Daoy (cell line): ENCODE data around the gene GALNT10. TPM values are rescaled to one million over a fixed set of nuclear protein-coding genes. Genes with fewer than 3 reads are reported as not detected.

Experiments used
- DNase-seq: peaks from one replicate; pipeline ENCODE4 v3.0.0-alpha.2; 2015; ENCODE audit warnings: low read depth
- total RNA-seq: library from RNA; depleted of rRNA; stranded (reverse); fragments of >200 nt; shearing (Covaris generic); gene quantifications from 2 replicates; pipeline ENCODE4 v1.2.3, GENCODE V29; 2014

GALNT10 gene
- total RNA-seq, 1 experiment from 2014 or later, result 44.7 TPM

DNA sequence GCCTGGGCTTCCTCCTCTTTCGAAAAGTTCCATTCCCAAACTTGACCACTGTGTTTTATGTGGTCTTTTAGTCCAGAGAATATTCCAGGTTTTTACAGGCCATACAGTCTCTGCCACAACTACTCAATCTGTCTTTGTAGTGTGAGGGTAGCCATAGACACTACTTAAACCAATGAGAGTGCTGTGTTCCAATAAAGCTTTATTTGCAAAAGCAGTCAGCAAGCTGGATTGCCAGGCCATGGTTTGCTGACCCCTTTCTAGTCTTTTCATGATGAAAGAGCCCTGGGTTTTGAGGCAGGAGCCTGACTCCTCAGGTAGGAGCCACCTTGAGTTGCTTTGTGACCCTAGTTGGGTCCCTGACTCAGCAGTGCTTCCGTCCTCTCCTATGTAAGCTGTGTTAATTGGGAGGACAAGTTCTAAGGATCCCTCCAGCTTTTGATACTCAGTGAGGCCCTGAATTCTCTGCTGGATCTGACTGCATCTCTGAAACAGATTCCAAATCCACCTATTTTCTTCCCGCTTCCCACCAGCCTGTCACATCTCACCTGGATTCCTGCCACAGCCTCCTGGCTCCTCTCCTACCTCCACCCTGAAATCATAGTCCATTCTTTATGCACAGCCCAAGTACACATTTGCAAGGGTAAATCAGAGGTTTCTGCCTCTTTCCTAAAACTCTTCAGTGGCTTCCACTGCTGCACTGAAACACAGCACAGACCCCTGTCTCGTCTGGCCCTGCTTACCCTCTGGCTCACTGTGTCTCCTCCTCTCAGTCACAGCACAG is 13.5 kb downstream of the GALNT10 start:
- no peak for DNase-seq

GRCh38 chr5:154205441-154206117 is 15.0 kb downstream of the GALNT10 start:
- peak; percentile 50 for DNase-seq

DNA sequence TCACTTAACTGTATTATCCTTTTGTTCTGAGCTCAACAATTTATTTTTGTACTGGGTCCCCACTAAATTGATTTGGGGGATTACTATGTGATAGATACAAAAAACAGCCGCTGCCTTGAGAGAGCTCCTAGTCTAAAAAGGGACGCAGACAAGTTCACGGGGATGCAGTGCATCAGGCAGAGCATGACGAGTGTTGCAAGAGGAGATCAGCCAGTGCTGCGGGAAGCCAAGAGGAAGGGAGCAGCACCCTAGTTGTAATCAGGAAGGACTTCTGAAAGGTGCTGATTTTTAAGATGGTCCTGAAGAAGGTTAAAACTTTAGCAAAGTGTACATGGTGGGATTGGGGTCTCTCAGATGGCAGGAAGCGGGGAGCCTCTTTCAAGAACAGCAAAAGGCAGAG is 15.8 kb downstream of the GALNT10 start:
- no peak for DNase-seq

DNA sequence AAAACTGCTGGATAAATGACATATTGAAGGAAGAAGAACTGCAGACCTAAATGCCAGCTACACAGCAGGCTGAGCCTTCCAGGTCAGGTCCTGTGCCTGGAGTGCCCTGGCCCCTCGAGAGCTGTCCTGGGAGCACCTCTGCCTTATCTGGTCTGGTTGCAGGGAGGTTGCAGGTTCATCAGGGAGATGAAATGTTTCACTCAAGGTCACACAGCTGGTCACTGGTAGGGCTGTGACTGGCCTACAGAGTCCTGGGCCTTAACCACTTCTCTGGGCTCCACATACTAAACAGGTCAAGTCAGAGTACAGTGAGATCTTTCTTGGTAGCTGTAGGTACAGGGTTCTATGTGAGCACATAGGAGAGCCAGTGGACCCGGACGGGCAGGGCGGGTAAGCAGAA is 16.7 kb downstream of the GALNT10 start:
- DNase-seq, result no peak

GRCh38 chr5:154209591-154210081 is 19.1 kb downstream of the GALNT10 start:
- no peak for DNase-seq

GRCh38 chr5:154210163-154210562 is 19.6 kb downstream of the GALNT10 start:
- DNase-seq, result no peak

- peak; percentile 82 for DNase-seq
These were observed 21.3 kb downstream of the GALNT10 start for GRCh38 chr5:154211641-154212390.

GRCh38 chr5:154213592-154213991 is 23.1 kb downstream of the GALNT10 start:
- DNase-seq, result no peak

GRCh38 chr5:154214371-154215106 is 24.0 kb downstream of the GALNT10 start:
- DNase-seq, result peak; percentile 60

DNA sequence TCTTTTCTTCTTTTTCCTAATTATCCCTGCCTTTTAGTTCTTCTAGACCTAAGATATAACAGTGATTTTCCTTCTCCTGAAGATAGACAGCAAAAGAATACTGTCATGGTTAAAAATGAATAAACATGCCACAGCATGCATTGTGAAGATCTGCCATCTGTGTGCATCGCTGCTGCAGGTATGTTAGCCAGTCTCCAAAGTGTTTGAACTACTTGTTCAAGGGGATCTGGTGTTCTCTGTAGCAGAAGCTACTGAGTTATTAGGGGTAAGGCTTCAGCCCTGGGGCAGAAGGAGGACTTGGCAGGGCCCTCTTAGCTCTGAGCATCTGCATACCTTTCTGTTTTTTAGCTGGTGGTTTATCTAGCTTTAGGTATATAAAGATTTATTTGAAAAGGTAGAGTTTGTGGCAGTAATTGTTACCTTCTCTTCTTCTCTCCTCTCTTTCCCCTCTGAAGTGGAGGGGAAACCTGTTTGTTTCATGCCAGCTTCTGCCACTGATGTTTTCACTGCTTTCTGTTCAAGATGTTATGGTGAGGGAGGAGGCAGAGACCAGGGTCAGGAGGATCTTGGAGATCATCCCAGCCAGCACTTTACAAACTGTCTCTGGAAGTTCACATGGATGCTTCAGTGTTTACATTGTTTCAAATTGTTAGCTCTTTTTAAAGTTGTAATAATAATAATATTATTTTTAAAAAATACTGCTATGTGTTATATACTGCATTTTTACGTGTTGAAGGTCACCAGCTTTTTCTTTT is 25.2 kb downstream of the GALNT10 start:
- no peak for DNase-seq

DNA sequence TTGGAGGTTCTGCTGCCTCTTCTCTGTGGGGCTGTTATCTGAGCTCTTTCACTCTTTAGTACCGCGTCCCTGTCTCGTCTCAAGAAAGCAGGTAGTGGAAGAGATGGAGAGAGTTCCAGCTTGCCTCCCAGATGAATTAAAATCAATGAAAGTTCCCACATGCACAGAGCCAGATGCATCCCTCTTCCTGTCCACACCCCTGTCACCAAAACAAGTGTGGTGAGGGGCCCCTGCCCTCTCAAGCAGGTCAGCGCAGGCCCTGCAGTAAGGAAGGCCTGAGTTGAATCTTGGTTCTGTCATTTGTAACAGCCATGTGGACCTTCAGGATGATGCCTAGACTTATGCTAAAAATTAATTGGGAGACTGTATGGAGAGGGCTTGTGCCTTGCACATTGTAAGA is 26.9 kb downstream of the GALNT10 start:
- DNase-seq, result no peak

GRCh38 chr5:154218786-154219185 is 28.3 kb downstream of the GALNT10 start:
- no peak for DNase-seq

- DNase-seq, result peak; percentile 59
These were observed 30.1 kb downstream of the GALNT10 start for GRCh38 chr5:154220625-154221024.

DNA sequence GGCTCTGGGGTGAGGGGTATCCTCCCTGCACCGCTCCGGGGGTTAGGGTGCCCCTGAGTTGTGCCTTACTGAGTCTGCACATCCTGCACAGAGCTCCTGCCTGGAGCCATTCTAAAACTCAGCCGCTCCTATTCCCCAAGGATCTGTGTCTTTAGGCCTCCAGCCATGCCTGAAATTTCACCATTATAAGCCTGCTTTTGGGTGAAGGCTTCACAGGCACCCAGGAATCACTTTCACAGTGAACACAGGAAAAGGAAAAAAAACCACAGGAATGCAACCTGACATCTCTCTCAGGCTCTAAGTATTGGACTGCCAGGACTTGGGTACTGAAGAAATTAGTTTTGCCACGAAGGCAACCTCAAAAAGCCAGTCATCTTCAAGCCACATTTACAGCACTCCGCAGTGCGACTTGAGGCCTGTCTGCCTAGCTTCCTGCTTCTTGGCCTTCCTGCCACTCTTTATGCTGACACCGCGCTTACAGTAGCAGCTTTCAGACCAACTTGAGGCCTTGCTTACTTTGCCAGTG is 30.9 kb downstream of the GALNT10 start:
- DNase-seq, result peak; percentile 93

GRCh38 chr5:154222414-154222813 is 31.9 kb downstream of the GALNT10 start:
- DNase-seq, result no peak

GRCh38 chr5:154223320-154223719 is 32.8 kb downstream of the GALNT10 start:
- no peak for DNase-seq

DNA sequence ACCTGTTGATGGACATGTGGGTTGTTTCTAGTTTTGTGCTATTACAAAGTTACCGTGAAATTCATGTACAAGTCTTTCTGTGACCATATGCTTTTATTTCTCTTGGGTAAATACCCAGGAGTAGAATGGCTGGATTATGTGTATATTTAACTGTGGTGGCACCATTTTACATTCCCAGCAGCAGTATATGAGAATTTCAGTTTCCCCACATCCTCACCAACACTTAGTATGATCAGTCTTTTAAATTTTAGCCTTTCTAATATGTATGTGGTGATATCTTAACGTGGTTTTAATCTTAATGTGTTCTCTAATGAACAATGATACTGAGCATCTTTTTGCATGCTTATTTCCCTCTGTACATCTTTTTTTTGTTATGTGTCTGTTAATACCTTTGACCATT is 36.6 kb downstream of the GALNT10 start:
- DNase-seq, result no peak

DNA sequence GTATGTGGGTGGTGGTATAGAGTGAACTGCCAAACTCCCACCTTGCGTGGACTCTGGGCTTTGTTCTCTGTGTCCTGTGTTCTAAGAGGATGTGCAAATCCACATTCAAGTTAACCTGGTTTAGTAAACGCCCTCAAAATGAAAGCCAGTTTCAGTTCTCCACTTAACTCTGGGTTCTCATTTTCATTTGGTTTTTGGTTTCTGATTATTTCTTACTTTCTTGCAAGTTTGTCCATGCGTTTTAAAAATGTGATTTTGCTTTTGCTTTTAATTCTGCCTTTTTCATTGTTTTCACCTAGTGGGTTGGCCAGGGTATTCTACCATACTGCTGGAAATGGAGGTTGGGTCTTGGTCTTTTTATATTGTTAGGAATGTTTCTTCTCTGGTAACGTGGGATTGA is 38.2 kb downstream of the GALNT10 start:
- no peak for DNase-seq

GRCh38 chr5:154230526-154230925 is 40.0 kb downstream of the GALNT10 start:
- no peak for DNase-seq

- no peak for DNase-seq
These were observed 44.0 kb downstream of the GALNT10 start for GRCh38 chr5:154234551-154234950.

DNA sequence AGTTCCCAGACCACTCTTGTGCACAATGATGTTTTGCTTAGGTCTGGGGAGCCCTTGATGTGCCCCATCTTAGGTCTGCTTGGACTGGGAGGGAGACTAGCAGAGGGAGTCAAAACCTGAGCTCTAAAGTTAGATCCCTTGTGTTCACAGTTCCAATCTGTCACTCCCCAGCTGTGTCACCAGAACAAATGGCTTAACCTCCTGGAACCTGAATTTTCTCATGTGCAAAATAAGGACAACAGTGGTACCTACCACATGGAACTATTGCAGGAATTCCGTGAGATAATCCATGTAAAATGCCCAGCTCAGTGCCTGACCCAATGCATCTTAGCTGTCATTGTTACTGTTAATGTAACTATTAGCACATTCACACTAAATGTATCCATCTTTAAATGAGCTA is 45.5 kb downstream of the GALNT10 start:
- DNase-seq, result no peak
